Right renal cortex interstitium (tissue), 3 donors: ENCODE data around the gene ZNF169. TPM values are rescaled to one million over a fixed set of nuclear protein-coding genes. Genes with fewer than 3 reads are reported as not detected.
"Not testable (repeated sequence)": the region's sequence is repeated elsewhere in the genome, so short reads cannot be mapped to it uniquely, and the experiment has no call there.

Experiments used
- DNase-seq, 3 donors: peaks; one replicate each; pipeline ENCODE4 v3.0.0-alpha.2; 2013; ENCODE audit warnings: low read depth in 3 of 3, low spot score in 2 of 3
- polyA plus RNA-seq, 3 donors: library from polyadenylated mRNA; unstranded; fragments of 120-200 nt; gene quantifications; one replicate each; pipeline ENCODE4 v1.2.1, GENCODE V29; 2013; ENCODE audit not compliant: insufficient read length in 3 of 3

Gene ZNF169
- polyA plus RNA-seq, 3 donors: 5.9 to 6.1 (median 5.9) TPM

DNA sequence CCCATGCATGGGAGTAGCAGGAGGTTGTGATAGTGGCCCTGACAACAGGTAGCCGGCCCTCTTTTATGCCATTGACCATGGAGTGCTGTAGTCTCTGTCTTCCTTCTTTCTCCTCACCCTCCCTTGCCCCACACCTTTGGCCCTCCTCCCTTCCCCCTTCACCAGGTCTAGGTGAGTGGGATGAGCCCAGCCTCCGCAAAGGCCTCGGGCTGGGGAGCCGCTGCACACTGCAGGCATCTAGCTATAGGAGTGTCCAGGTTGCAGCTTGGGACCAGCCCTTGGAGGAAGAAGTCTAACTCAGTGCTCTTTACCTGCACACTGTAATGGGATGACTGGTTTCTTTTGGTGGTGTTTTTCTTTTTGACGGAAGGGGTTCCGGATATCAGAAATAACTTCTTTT, 81.7 kb downstream of the ZNF169 start:
- DNase-seq: not testable (repeated sequence)

GRCh38 chr9:94341703-94342102, 82.6 kb downstream of the ZNF169 start:
- DNase-seq: not testable (repeated sequence)

- not testable (repeated sequence) for DNase-seq
Observed at GRCh38 chr9:94347451-94347850, 88.4 kb downstream of the ZNF169 start.

DNA sequence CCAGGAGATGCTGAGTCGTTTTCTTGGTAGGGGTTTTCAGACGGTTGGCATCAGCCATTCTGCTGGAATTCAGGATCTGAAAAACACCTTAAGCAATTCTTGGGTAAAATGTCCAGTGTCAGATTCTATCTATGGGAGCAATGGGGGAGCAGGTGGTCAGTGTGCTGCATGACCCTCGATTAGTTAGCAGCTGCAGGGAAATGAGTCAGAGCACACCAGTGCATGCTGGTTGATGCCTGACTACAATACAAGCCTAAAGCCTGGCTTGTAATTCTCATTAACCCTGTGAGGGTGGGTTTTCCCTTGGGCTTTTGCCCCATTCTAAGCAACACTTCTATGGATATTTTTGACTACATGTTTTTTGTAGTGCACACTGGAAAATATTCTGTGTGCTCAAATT, 89.7 kb downstream of the ZNF169 start:
- DNase-seq: not testable (repeated sequence)

Other genes starting within 250 kb of the ZNF169 start
- 10 to 100 TPM in 2 of 3 donors, 1 to 10 TPM in 1; 9.4 to 11.2 (median 10.5) TPM for gene PTPDC1, start 174.8 kb upstream of the ZNF169 start, polyA plus RNA-seq
- not detected for gene NUTM2F, start 69.3 kb downstream of the ZNF169 start, polyA plus RNA-seq